D341Med (cell line): ENCODE results near the gene HSPB8.
"Not testable (repeated sequence)": the region's sequence is repeated elsewhere in the genome, so short reads cannot be mapped to it uniquely, and the experiment has no call there.

Experiments
- DNase-seq: peaks from one replicate; pipeline ENCODE4 v3.0.0; 2012; ENCODE audit warnings: low spot score

The HSPB8 gene

DNA sequence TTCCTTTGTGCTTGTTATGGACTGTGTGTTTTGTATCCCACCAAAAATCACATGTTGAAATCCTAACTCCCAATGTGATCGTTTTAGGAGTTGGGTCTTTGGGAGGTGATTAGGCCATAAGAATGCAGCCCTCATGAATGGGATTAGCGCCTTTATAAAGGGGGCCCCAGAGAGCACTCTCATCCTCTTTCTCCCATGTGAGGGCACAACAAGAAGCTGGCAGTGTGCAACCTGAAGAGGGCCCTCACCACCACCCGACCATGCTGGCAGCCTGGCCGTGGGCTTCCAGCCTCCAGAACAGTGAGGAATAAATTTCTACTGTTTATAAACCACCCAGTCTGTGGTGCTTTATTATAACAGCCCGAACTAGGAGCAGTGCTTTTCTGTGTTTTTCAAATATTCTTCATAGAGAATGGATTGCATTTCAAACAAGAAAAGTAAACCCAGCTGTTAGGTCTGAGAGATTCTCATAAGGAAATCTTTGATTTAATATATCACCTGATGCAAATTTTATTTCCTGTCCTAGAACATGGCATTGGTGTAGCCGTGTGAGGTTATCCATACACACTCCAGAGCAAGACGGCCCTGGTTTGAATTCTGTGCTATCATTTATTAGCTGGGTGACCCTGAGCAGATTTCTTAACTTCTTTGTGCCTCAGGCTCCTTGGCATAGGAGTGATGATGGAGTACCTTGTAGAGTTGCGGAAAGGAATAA is 27.8 kb downstream of the HSPB8 start:
- DNase-seq: peak; percentile 75

DNA sequence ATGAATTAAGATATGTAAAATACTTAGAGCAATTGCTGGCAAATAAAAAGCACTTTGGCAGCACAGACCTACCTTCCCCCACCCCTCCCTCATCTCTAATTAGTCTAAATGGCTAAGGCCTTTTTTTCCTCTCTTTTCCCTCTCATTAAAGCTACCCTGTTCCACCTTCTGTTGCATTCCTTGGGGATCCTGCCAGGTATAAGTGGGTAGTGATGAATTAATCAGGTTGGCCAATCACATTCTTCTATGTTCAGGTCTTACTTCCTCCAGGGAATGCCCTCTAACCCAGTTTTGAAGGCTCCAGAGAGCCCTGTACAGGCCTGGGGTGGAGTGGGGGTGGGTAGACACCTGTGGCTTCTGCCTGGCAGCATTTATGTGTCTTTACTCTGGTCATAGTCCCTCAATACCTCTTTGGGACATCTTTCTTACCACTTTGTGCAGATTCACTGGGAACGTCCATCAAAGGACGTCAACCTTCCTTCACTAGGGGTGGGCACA is 28.4 kb downstream of the HSPB8 start:
- no peak for DNase-seq

DNA sequence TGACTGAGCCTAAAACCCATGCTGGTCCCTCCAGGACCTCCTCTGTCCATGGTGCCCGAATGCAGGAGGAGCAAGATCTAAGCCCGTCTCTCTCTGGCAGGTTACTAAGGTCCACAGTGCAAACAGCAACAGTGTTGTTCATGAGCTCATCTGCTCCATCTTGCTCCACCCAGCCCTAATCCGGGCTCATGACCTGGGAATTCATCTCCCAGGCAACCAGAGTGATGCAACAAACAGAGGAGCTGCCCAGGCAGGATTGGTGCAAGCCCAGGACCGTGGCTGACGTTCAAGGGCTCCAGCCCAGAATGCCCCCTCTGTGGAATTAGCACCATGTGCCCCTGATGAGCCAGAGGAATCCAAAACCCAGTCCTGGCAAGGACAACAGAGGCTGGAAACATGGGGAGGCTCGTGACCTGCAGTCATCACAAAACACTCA is 29.9 kb downstream of the HSPB8 start:
- DNase-seq: peak; percentile 75

DNA sequence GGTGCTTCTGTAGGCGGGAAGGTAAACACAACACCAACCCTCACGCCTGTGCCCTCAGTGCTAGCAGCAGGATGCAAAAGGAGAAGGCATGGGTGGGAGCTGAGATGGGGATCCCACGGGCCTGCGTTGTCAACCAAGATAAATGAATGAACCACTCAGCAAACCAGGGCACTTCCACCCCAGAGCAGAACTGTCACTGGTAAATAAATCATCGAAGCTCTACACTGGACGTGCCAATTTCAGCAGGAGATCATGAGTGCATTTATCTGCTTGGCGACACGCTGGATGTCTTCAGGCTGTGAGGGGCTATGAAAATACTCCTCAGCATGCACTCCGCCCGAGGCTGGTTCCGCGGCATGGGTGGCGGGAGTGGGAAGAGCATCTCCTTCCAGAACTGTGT is 33.2 kb downstream of the HSPB8 start:
- no peak for DNase-seq

DNA sequence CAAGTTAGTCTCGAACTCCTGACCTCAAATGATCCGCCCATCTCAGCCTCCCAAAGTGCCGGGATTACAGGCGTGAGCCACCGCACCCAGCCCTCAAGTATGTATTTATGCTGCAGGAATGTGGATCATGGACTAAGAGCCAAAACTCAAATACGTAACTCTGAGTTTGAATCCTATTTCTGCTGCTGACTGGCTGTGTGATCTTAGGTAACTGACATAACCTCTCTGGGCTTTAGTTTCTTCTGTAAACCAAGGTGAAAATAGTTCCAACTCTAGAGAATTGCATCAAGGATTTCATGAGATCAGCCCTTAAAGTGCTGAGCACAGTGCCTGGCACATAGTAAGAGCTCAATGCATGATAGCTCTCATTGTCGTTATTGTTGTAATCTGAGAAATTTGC is 37.4 kb downstream of the HSPB8 start:
- DNase-seq: no peak

DNA sequence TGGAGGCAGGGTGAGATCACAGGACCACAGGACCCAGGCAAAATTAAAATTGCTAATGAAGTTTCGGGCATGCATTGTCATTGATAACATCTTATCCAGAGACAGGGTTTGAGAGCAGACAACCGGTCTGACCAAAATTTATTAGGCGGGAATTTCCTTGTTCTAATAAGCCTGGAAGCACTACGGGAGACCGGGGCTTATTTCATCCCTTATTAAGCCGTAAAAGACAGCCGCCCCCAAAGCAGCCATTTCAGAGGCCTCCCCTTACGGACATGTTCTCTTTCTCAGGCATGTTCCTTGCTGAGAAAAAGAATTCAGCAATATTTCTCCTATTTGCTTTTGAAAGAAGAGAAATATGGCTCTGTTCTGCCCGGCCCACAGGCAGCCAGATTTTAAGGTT is 40.1 kb downstream of the HSPB8 start:
- not testable (repeated sequence) for DNase-seq

DNA sequence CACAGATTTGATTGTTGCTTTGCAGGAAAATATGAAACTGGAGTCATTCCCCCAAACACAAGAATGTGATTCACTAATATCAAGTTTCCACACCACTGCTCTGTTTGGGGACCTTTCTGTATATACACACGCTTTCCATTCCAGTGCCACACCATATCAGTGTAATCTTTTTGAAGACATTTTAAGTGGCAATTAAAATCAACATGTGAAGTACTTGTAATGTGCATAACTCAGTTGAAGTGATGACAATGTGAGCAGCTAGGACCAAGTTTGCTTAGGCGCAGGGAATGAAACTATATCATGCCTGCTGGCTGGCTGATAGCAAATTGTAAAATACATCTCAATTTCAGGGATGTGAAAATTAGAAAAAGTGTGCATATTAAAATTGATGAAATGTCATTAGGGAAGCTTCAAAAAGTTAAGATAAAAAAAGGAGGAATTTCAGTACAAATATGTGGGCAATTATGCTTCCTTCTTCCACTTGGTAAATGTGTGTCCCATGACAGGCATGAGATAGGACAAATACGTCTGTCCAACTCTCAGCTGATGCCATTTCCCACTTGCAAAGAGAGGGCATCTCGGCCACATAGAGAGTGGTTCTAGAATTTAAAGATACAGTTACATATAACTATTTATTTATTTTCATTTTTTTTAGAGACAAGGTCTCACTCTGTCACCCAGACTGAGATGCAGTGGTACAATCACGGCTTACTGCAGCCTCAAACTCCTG is 43.7 kb downstream of the HSPB8 start:
- no peak for DNase-seq

DNA sequence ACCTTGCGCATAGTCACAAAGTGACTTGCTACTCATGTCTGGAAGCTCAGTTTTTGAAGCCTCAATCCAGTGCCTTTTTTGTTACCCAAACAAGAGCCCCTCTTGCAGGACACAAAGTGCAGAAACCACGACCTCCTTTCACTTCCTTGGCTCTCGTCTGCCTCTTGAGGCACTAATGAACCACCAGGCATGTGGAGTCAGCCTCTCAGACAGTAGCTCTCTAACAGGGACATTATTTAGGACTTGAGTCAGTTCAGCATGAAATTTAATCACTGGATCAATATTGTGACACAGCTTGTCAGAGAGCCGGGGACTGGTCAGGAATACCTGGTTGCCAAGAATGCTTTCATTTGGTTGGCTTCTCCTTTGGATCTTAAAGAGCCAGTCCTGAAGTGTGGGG is 46.7 kb downstream of the HSPB8 start:
- no peak for DNase-seq

DNA sequence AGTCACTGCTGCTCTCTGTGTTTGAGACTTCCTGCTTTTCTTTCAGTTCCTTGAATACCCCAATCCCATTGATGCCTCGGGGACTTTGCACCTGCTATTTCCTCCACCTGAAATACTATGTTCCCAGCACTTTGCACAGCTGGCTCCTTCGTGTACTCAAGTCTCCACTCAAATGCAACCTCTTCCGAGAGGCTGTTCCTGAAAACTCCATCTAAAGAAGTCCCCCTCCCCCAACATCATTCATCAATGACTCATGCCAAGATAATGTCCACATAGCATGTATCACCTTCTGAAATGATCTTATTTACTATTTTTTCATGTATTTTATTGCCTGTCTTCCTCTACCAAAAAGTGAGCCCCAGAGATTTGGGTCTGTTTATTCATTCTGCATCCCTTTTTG is 48.6 kb downstream of the HSPB8 start:
- DNase-seq: no peak

DNA sequence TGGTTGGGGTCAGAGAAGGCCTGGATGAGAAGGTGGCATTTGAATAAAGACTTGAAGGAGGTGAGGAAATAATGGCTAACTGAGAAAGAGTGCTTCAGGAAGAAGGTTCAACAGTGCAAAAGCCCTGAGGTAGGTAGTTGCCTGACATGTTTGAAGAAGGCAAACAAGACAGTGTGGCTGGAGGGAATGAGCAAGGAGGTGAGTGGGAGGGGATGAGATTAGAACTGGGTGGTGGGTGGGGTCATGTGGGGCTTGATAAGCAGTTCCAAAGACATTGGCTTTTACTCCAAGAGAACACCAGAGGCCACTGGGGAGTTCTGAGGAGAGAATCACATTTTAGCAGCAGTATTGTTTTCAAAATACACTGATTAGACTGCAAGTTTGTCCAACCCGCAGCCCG is 50.5 kb downstream of the HSPB8 start:
- DNase-seq: no peak

DNA sequence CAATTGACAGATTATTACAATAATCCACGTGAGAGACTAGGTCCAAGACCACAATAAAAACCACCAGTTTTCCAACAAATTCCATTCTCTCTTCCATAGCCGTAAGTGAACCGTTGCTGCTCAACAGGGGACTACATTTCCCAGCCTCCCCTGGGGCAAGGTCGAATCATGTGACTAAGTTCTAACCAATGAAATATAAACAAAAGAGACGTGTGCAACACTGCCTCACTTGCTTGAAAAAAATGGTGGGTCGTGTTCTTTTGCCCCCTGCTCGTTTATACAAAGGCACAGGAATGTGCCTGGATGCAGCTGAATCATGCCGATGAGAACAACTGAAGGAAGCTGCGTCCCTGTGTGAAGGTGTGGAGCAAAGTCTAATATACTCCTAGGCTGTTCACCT is 51.1 kb downstream of the HSPB8 start:
- peak; percentile 84 for DNase-seq

DNA sequence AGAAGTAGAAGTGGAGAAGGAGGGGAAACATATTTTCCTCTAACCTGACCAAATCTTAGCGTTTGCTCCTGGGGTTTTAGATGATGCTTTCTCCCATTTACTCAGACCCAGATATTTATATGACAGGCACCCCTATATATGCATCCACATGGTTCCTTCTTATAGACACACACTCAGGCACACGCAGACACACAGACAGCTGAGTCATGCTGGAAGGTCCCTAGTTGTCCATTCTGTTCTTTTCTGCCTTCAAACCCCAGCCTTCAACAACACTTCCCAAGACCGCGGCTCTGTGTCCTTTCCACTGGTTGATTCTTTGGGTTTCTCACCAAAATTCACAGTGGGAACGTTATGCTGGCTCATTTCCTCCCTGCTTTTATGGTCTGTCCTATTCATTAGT is 52.1 kb downstream of the HSPB8 start:
- DNase-seq: no peak

DNA sequence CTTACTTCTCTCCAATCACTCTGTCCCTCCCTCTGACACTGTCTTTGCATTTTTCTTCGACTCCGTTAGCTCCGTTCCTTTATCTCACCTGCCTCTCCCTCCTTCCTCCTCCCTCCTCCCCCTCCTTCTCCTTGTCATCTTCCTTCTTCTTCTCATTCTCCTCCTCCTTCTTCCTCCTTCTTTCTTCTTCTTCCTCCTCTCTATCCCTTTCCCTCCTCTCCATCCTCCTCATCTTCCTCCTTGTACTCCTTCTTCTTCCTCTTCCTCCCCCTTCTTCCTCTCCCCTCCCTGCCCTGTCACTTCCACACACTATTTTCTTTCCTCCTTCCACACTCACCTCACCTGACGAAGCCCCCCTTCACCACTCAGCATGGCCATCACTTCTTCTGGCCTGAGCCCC is 53.0 kb downstream of the HSPB8 start:
- no peak for DNase-seq

DNA sequence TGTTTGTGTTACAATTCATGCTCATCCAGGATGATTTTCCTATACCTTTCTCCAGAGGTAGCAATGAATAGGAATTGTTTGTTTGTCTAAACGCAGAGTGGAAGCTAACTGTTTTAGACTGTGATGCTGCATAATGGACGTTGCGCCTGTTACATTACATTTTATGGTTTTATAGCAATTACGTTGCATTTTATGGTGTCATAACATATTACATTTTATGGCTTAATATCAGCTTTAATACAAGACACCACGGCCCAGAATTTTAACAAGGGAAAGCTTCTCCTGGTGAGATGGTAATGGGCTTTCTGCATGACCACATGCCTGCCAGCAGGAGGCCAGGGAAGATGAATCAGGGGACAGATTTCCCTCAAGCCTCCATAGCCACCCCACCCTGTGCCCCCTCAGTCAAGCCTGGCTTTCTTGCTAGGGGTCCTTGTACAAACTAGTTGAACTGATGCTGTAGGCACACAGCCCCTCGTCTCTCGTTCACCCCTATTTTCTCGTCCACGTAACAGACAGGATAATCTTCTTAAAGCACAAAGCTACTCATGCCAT is 56.5 kb downstream of the HSPB8 start:
- DNase-seq: peak; percentile 68

DNA sequence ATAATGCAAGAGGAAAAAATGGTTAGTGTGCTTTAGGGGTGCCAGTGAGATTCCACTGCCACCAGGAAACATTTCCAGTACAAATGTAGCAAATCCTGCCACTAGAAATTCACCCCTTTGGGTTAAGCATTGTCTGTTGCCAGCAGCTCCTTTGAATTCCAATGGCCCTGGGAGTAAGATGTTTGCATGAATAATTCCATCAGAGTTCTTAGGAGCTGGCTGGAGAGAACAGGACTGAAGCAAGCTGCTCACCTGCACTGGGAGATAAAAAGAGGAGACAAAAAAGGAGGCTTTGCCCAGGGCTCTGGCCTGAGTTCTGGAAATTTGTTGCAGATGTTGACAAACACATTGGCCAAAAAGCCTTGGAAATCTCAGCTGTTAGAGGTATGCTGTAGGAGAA is 57.6 kb downstream of the HSPB8 start:
- no peak for DNase-seq

DNA sequence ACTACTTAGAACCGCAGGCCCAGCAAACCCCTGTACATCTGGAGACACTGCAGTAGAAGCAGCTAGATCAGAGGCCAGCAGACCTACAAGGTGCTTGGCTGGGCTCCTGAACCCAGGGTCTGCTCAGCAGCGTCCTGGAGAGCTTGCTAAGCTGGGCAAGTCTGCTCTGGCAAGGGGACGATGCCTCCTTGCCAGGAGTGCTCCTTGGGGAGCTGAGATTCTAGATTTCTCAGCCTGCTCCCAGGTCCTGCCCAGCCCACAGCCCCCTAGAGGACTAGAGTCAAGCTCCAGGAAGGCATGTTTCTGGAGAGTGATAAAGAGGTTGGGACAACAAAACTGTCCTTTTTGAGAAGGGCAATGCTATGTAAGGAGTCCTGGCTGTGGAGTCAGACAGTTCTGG is 60.3 kb downstream of the HSPB8 start:
- DNase-seq: peak; percentile 66

DNA sequence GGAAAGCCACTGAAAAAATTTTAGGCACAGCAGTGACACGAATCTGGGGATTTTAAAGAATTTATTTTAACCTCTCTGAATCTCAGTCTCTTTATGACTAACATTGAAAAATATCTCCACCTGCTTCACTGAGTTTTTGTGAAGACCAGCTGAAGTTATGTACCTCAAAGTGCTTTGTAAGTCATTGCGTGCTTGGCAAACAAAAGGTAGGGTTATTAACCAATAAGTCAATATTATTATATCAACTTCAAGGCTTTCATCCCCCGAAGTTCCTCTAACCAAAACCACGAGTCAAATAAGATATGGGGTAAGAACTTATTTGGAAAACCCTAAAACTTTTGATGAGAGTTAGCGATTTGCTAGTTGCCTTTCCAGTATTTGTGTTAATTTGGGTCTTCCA is 62.3 kb downstream of the HSPB8 start:
- no peak for DNase-seq

DNA sequence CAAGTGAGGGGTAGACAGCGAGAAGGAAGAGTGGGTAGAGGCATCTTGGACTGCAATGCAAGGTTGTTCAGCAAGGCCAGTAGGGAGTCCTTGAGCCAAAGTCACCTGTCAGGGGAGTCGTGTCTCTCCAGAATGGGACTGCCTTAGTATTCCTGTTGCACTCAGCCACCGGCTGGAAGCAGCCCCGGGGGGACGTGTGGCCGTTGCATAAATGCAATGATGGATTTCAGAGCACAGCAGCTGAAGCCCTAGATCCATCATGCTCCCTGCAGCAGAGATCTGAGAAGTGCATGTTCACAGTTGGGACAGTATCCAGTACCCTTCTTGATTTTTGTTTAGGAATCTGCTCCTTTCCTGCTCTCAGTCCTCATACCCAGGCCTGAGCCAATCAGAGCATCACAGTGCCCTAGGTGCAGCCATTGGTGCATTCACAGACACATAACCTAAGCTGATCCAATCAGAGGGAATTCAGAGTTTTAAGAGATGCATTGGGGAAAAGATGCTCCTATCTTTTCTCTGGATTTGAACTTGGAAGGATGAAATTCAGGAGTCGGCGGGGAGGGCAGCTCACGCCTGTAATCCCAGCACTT is 62.9 kb downstream of the HSPB8 start:
- DNase-seq: no peak
